Measurements from ENCODE around the gene KRT23. TPM values are rescaled to one million over a fixed set of nuclear protein-coding genes. Genes with fewer than 3 reads are reported as not detected.

Gene KRT23
- total RNA-seq, 1 donor from 2014 or later: 1.9 TPM

GRCh38 chr17:40883031-40883430, 54.4 kb downstream of the KRT23 start:
- peaks cover 5% of the 10 kb centered on the region for H3K27me3 ChIP-seq (ENCODE audit: low read depth)
- no peaks in the 10 kb centered on the region for H3K36me3 ChIP-seq
- ATAC-seq: no peak
- intact Hi-C loops (cut with DNase I): no loop called here
- no peaks in the 10 kb centered on the region for H3K9me3 ChIP-seq
- no peak for DNase-seq
- H3K4me3 ChIP-seq: no peak overlapping the region
- TF ChIP-seq CTCF (IDR thresholded peaks at IDR 0.05): no peak
- H3K27ac ChIP-seq: no peak overlapping the region
- H3K4me1 ChIP-seq: no peaks in the 10 kb centered on the region

- Histone ChIP-seq H3K4me1 (no peaks in the 10 kb centered on the region), H3K27me3 (ENCODE audit: low read depth) (no peaks in the 10 kb centered on the region), H3K27ac (no peak overlapping the region), H3K36me3 (no peaks in the 10 kb centered on the region), H3K4me3 (no peak overlapping the region), H3K9me3 (no peaks in the 10 kb centered on the region)
- DNase-seq (no peak), ATAC-seq (no peak)
- no peak for TF ChIP-seq CTCF (IDR thresholded peaks at IDR 0.05)
- intact Hi-C loops (cut with DNase I): no loop called here
Measured at GRCh38 chr17:40879026-40879425, 58.4 kb downstream of the KRT23 start.

GRCh38 chr17:40878044-40878443, 59.4 kb downstream of the KRT23 start:
- no peaks in the 10 kb centered on the region for H3K9me3 ChIP-seq
- TF ChIP-seq CTCF (IDR thresholded peaks at IDR 0.05): no peak
- no peak overlapping the region for H3K4me3 ChIP-seq
- ATAC-seq (no peak), DNase-seq (no peak)
- no peaks in the 10 kb centered on the region for H3K36me3 ChIP-seq
- intact Hi-C loops (cut with DNase I): no loop called here
- no peaks in the 10 kb centered on the region for H3K4me1 ChIP-seq
- H3K27ac ChIP-seq: no peak overlapping the region
- no peaks in the 10 kb centered on the region for H3K27me3 ChIP-seq (ENCODE audit: low read depth)

- intact Hi-C loops (cut with DNase I): no loop called here
- DNase-seq: no peak
- TF ChIP-seq CTCF (IDR thresholded peaks at IDR 0.05): no peak
- Histone ChIP-seq H3K4me1 (no peaks in the 10 kb centered on the region), H3K27ac (no peak overlapping the region), H3K4me3 (no peak overlapping the region), H3K9me3 (no peaks in the 10 kb centered on the region), H3K36me3 (no peaks in the 10 kb centered on the region), H3K27me3 (ENCODE audit: low read depth) (peaks cover 8% of the 10 kb centered on the region)
- ATAC-seq: no peak
Measured at GRCh38 chr17:40873801-40874200, 63.6 kb downstream of the KRT23 start.

GRCh38 chr17:40873255-40873654, 64.2 kb downstream of the KRT23 start:
- no peak overlapping the region for H3K27ac ChIP-seq
- no peaks in the 10 kb centered on the region for H3K9me3 ChIP-seq
- intact Hi-C loops (cut with DNase I): no loop called here
- no peaks in the 10 kb centered on the region for H3K36me3 ChIP-seq
- no peak for DNase-seq
- no peaks in the 10 kb centered on the region for H3K4me1 ChIP-seq
- no peak for ATAC-seq
- H3K4me3 ChIP-seq: no peak overlapping the region
- peaks cover 8% of the 10 kb centered on the region for H3K27me3 ChIP-seq (ENCODE audit: low read depth)
- TF ChIP-seq CTCF (IDR thresholded peaks at IDR 0.05): no peak

Other genes with a start within 250 kb of the KRT23 start
- gene KRT24, start 233.9 kb downstream of the KRT23 start, total RNA-seq: not detected
- not detected for gene KRT25, start 182.3 kb downstream of the KRT23 start, total RNA-seq
- gene KRT26, start 165.4 kb downstream of the KRT23 start, total RNA-seq: not detected
- not detected for gene KRT27, start 155.1 kb downstream of the KRT23 start, total RNA-seq
- not detected for gene KRT28, start 137.7 kb downstream of the KRT23 start, total RNA-seq
- 31.7 TPM for gene KRT10, start 115.0 kb downstream of the KRT23 start, total RNA-seq
- not detected for gene KRT12, start 70.4 kb downstream of the KRT23 start, total RNA-seq
- gene KRT20, start 52.4 kb downstream of the KRT23 start, total RNA-seq: not detected
- gene KRT39, start 29.3 kb upstream of the KRT23 start, total RNA-seq: 0.59 TPM
- gene KRT40, start 46.7 kb upstream of the KRT23 start, total RNA-seq: 0.27 TPM
- gene KRTAP3-3, start 56.5 kb upstream of the KRT23 start, total RNA-seq: not detected
- gene KRTAP3-2, start 62.3 kb upstream of the KRT23 start, total RNA-seq: not detected
- gene KRTAP3-1, start 71.5 kb upstream of the KRT23 start, total RNA-seq: not detected
- gene KRTAP1-5, start 89.6 kb upstream of the KRT23 start, total RNA-seq: not detected
- not detected for gene KRTAP1-4, start 92.5 kb upstream of the KRT23 start, total RNA-seq
- gene KRTAP1-3, start 97.2 kb upstream of the KRT23 start, total RNA-seq: not detected
- gene KRTAP1-1, start 103.8 kb upstream of the KRT23 start, total RNA-seq: not detected
- not detected for gene KRTAP2-1, start 109.7 kb upstream of the KRT23 start, total RNA-seq
- not detected for gene KRTAP2-2, start 117.6 kb upstream of the KRT23 start, total RNA-seq
- not detected for gene KRTAP2-3, start 122.5 kb upstream of the KRT23 start, total RNA-seq
- not detected for gene KRTAP2-4, start 128.2 kb upstream of the KRT23 start, total RNA-seq
- not detected for gene KRTAP4-7, start 146.5 kb upstream of the KRT23 start, total RNA-seq
- not detected for gene KRTAP4-8, start 160.5 kb upstream of the KRT23 start, total RNA-seq
- gene KRTAP4-16, start 164.6 kb upstream of the KRT23 start, total RNA-seq: not detected
- not detected for gene KRTAP4-9, start 167.7 kb upstream of the KRT23 start, total RNA-seq
- gene KRTAP4-11, start 180.7 kb upstream of the KRT23 start, total RNA-seq: not detected
- gene KRTAP4-12, start 186.5 kb upstream of the KRT23 start, total RNA-seq: not detected
- gene KRTAP4-6, start 202.9 kb upstream of the KRT23 start, total RNA-seq: not detected
- gene KRTAP4-5, start 212.2 kb upstream of the KRT23 start, total RNA-seq: not detected
- not detected for gene KRTAP4-4, start 223.1 kb upstream of the KRT23 start, total RNA-seq
- gene KRTAP4-3, start 230.6 kb upstream of the KRT23 start, total RNA-seq: not detected
- not detected for gene KRTAP4-2, start 240.6 kb upstream of the KRT23 start, total RNA-seq
- not detected for gene KRTAP4-1, start 247.3 kb upstream of the KRT23 start, total RNA-seq